Breast epithelium (tissue), 4 donors: Measurements from ENCODE around the gene TENT4A. TPM values are rescaled to one million over a fixed set of nuclear protein-coding genes. Genes with fewer than 3 reads are reported as not detected.
A peak's percentile ranks its signal among the peaks of the same experiment; 100 is the strongest.

ENCODE experiments used
- DNase-seq, 2 donors: peaks; one replicate each; pipeline ENCODE4 v3.0.0-alpha.2; 2019; ENCODE audit warnings: low spot score in 2 of 2
- H3K27ac ChIP-seq, 2 donors: fragments of 200-600 bp; sonication (generic) in 1 of 2; one replicate each; pipeline ENCODE4 v1.5.1; 2016 to 2019; ENCODE audit warnings: mild to moderate bottlenecking in 1 of 2
- H3K27me3 ChIP-seq, 2 donors: fragments of 200-600 bp; sonication (generic) in 1 of 2; one replicate each; pipeline versions ENCODE4 v1.5.1 to v1.6.0; 2017 to 2019; ENCODE audit warnings: control low read depth in 1 of 2, mild to moderate bottlenecking in 1 of 2
- H3K36me3 ChIP-seq: fragments of 200-600 bp; one replicate; pipeline ENCODE4 v1.5.1; 2019
- H3K4me1 ChIP-seq, 2 donors: fragments of 200-600 bp; sonication (generic); one replicate each; pipeline ENCODE4 v1.5.1; 2016 to 2019; ENCODE audit warnings: control low read depth in 1 of 2
- H3K4me3 ChIP-seq, 3 donors: fragments of 200-600 bp; sonication (generic); 1 replicate in 2 of 3; 2 replicates in 1 of 3; pipeline ENCODE4 v1.5.1; 2016 to 2019; ENCODE audit warnings: mild to moderate bottlenecking in 3 of 3, moderate library complexity in 2 of 3
- H3K9me3 ChIP-seq, 2 donors: fragments of 200-600 bp; sonication (generic) in 1 of 2; one replicate each; pipeline ENCODE4 v1.5.1; 2016 to 2019; ENCODE audit warnings: control low read depth in 1 of 2
- POLR2A ChIP-seq: fragments of 450-650 bp; IDR thresholded peaks from one replicate; pipeline ENCODE4 v1.6.1; 2016; ENCODE audit warnings: antibody characterized with exemption, mild to moderate bottlenecking, moderate library complexity
- POLR2AphosphoS5 ChIP-seq, 3 donors: sonication (generic); formaldehyde crosslinking; IDR thresholded peaks; one replicate each; pipeline ENCODE4 v1.6.1; 2017; ENCODE audit warnings: antibody characterized with exemption in 3 of 3
- intact Hi-C: fragments of 100-400 bp; cut with DNase I; formaldehyde crosslinking; loops from one replicate; pipeline ENCODE4 v1.15.1; 2023; ENCODE audit warnings: low total_unique reads
- total RNA-seq, 3 donors: library from RNA; depleted of rRNA; stranded (reverse); fragments of >200 nt; gene quantifications; one replicate each; pipeline ENCODE4 v1.1.0, GENCODE V29; 2016
- TF ChIP-seq, protein P1 (sequence below), 3 donors: fragments of 450-650 bp; IDR thresholded peaks; one replicate each; pipeline ENCODE4 v1.5.1; 2016 to 2017; ENCODE audit warnings: antibody characterized with exemption in 3 of 3, mild to moderate bottlenecking in 3 of 3, moderate library complexity in 3 of 3

The TENT4A gene
- total RNA-seq, 3 donors from 2014 or later = 24.1 to 26.2 (median 24.8) TPM

DNA sequence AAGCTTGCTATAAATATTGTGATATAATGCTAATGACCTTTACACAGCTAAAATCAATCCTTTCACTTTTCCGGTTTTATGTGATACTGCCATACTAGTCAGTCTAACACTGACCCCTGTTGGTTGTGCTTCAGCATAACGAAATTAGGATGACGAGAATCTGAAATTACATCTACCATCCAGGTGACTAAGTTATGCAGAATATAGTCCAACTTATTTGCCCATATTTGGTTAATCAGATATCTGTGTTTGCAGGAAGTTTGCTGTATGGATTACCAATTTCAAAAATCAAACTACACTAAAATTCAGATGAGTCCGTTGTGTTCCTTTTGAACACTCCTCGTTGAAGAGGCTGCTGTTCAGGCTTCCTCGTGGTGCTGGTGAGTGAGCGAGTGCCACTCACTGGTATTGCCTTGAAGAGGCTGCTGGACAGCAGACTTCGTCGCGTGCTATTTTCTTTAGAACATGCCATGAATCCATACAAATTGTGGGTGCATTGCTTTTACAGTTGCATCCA is 32.5 kb downstream of the TENT4A start:
- no peaks in the 10 kb centered on the region for H3K27me3 ChIP-seq
- H3K9me3 ChIP-seq = no peaks in the 10 kb centered on the region
- DNase-seq = no peak
- no peak overlapping the region for H3K4me3 ChIP-seq
- no peak overlapping the region for H3K27ac ChIP-seq
- no peaks in the 10 kb centered on the region for H3K36me3 ChIP-seq
- no peaks in the 10 kb centered on the region for H3K4me1 ChIP-seq
- intact Hi-C loops = no loop called here
- TF ChIP-seq, protein P1, sequence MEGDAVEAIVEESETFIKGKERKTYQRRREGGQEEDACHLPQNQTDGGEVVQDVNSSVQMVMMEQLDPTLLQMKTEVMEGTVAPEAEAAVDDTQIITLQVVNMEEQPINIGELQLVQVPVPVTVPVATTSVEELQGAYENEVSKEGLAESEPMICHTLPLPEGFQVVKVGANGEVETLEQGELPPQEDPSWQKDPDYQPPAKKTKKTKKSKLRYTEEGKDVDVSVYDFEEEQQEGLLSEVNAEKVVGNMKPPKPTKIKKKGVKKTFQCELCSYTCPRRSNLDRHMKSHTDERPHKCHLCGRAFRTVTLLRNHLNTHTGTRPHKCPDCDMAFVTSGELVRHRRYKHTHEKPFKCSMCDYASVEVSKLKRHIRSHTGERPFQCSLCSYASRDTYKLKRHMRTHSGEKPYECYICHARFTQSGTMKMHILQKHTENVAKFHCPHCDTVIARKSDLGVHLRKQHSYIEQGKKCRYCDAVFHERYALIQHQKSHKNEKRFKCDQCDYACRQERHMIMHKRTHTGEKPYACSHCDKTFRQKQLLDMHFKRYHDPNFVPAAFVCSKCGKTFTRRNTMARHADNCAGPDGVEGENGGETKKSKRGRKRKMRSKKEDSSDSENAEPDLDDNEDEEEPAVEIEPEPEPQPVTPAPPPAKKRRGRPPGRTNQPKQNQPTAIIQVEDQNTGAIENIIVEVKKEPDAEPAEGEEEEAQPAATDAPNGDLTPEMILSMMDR (IDR thresholded peaks at IDR 0.05) = peak in 2 of 3 donors; percentile 56 to 74
- TF ChIP-seq POLR2A (no peak), POLR2AphosphoS5 (IDR thresholded peaks at IDR 0.05) (no peak)

DNA sequence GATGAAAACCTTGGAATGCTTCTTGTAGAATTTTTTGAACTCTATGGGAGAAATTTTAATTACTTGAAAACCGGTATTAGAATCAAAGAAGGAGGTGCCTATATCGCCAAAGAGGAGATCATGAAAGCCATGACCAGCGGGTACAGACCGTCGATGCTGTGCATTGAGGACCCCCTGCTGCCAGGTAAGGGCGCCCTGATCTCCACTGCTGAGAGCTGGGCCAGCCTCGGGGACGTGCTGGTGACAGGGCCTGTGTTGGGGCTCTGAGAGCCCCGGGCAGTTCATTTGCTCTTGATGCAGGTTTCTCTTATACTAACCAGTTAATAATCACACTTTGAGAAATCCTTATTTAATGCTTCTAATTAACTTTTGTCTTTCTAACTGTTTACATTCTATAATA is 33.0 kb downstream of the TENT4A start:
- Histone ChIP-seq H3K9me3 (no peaks in the 10 kb centered on the region), H3K4me1 (no peaks in the 10 kb centered on the region), H3K27ac (no peak overlapping the region), H3K27me3 (no peaks in the 10 kb centered on the region), H3K4me3 (no peak overlapping the region), H3K36me3 (no peaks in the 10 kb centered on the region)
- intact Hi-C loops = no loop called here
- TF ChIP-seq POLR2AphosphoS5 (IDR thresholded peaks at IDR 0.05) (no peak), POLR2A (no peak)
- TF ChIP-seq, protein P1 (IDR thresholded peaks at IDR 0.05) = no peak
- no peak for DNase-seq

DNA sequence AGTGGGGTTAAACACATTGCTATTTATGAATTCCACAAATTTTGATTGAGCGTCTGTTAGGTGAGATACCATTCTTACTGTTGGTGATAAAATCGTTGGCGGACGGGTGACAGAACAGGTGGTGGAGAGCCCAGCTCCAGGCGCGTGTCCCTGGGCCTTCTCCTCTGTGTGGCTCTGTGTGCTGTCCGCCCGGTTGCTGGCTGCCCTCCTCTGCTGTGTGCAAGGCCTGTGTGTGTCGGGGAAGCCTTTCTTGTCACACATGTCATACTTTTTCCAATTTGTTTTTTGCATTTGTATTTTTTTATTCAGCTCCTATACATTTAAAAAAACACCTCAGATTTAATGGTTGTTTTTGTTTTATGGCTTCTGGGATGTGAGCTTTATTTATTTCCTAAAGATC is 33.9 kb downstream of the TENT4A start:
- Histone ChIP-seq H3K4me3 (no peak overlapping the region), H3K9me3 (no peaks in the 10 kb centered on the region), H3K4me1 (no peaks in the 10 kb centered on the region), H3K27ac (no peak overlapping the region), H3K27me3 (no peaks in the 10 kb centered on the region), H3K36me3 (no peaks in the 10 kb centered on the region)
- DNase-seq = no peak
- intact Hi-C loops = no loop called here
- TF ChIP-seq, protein P1 (IDR thresholded peaks at IDR 0.05) = no peak
- no peak for TF ChIP-seq POLR2A
- TF ChIP-seq POLR2AphosphoS5 (IDR thresholded peaks at IDR 0.05) = no peak

DNA sequence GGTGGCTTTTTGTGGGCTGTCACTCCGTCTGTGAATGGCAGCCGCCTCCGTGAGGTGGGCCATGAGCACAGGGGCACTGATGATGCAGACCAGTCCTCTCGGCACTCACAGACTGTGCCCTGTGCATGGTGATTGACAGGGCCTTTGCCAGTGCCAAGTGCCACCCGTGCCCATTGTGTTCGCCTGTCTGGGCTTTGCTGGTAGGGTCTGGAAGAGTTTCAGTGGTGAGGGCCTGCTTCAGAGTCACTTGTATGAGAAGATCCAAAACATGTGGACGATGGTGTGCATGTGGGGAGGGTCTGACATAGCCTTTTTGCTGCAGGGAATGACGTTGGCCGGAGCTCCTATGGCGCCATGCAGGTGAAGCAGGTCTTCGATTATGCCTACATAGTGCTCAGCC is 34.9 kb downstream of the TENT4A start:
- intact Hi-C loops = no loop called here
- no peak overlapping the region for H3K4me3 ChIP-seq
- H3K27ac ChIP-seq = no peak overlapping the region
- DNase-seq = no peak
- H3K9me3 ChIP-seq = no peaks in the 10 kb centered on the region
- no peaks in the 10 kb centered on the region for H3K4me1 ChIP-seq
- H3K27me3 ChIP-seq = no peaks in the 10 kb centered on the region
- TF ChIP-seq POLR2A (no peak), POLR2AphosphoS5 (IDR thresholded peaks at IDR 0.05) (no peak)
- TF ChIP-seq, protein P1 (IDR thresholded peaks at IDR 0.05) = no peak
- H3K36me3 ChIP-seq = peaks cover 9% of the 10 kb centered on the region

DNA sequence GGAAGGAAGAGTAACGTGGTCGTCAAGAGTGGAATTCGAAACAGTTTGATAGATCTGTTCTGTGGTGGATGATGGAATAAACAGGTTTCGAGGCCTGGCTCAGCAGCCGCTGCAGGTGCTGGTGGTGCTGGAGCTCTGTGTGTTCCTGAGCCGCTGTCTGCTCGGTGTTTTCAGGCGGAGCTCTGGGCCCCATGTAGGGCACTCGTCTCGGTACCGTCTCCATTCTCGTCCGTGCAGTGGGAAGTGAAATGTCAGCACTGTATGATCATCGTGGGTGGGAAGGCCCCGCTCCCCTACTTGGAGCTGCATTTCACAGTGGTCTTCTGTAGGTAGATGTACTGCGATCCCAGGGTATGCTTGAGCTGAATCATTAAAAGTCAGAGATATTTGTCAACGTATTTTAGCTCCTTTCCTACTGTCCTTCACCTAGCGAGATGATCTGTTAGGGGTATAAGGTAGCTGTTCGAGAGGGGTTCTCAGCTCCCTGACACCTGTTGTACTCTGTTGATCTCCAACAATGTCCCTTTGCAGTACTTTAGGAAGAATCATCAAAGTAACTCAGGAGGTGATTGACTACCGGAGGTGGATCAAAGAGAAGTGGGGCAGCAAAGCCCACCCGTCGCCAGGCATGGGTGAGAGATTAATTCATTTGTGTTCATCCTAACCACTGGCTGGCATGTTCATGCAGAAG is 35.9 kb downstream of the TENT4A start:
- H3K9me3 ChIP-seq = no peaks in the 10 kb centered on the region
- H3K36me3 ChIP-seq = peaks cover 11% of the 10 kb centered on the region
- no peaks in the 10 kb centered on the region for H3K4me1 ChIP-seq
- H3K4me3 ChIP-seq = no peak overlapping the region
- H3K27me3 ChIP-seq = no peaks in the 10 kb centered on the region
- intact Hi-C loops = no loop called here
- DNase-seq = no peak
- no peak overlapping the region for H3K27ac ChIP-seq
- TF ChIP-seq POLR2A (no peak), POLR2AphosphoS5 (IDR thresholded peaks at IDR 0.05) (no peak)
- TF ChIP-seq, protein P1 (IDR thresholded peaks at IDR 0.05) = no peak
